Measurements from ENCODE around the gene IGSF3. TPM values are rescaled to one million over a fixed set of nuclear protein-coding genes. Genes with fewer than 3 reads are reported as not detected.
"Not testable (repeated sequence)": the region's sequence is repeated elsewhere in the genome, so short reads cannot be mapped to it uniquely, and the experiment has no call there.

IGSF3 gene
- total RNA-seq, 1 donor, result 13.8 TPM

GRCh38 chr1:116654351-116654750, 13.2 kb downstream of the IGSF3 start:
- H3K4me3 ChIP-seq (ENCODE audit: low read depth, low read length), result no peak overlapping the region
- TF ChIP-seq, protein P1, sequence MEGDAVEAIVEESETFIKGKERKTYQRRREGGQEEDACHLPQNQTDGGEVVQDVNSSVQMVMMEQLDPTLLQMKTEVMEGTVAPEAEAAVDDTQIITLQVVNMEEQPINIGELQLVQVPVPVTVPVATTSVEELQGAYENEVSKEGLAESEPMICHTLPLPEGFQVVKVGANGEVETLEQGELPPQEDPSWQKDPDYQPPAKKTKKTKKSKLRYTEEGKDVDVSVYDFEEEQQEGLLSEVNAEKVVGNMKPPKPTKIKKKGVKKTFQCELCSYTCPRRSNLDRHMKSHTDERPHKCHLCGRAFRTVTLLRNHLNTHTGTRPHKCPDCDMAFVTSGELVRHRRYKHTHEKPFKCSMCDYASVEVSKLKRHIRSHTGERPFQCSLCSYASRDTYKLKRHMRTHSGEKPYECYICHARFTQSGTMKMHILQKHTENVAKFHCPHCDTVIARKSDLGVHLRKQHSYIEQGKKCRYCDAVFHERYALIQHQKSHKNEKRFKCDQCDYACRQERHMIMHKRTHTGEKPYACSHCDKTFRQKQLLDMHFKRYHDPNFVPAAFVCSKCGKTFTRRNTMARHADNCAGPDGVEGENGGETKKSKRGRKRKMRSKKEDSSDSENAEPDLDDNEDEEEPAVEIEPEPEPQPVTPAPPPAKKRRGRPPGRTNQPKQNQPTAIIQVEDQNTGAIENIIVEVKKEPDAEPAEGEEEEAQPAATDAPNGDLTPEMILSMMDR (IDR thresholded peaks at IDR 0.05; ENCODE audit: insufficient read depth, low read depth, low read length), result no peak
- DNase-seq (ENCODE audit: low read depth), result no peak

DNA sequence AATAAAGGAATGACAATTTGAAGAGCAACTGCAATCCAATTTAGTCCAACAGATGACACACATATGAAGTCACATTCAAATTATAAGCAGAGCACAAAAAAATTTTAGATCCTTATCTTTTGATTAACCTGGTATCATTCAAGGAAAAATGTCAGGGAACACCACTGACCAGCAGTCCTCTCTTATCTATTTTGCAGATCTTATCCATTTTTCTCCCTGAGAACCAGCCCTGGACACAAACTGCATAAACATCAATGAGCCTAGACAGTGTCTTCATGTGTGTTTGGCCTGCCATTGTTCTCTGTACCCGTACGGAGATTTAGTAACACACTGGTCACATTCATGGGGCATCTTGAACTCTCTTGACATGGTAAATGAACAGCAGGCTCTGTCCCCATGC, 14.9 kb downstream of the IGSF3 start:
- H3K4me3 ChIP-seq (ENCODE audit: low read depth, low read length); DNase-seq (ENCODE audit: low read depth): not testable (repeated sequence)

DNA sequence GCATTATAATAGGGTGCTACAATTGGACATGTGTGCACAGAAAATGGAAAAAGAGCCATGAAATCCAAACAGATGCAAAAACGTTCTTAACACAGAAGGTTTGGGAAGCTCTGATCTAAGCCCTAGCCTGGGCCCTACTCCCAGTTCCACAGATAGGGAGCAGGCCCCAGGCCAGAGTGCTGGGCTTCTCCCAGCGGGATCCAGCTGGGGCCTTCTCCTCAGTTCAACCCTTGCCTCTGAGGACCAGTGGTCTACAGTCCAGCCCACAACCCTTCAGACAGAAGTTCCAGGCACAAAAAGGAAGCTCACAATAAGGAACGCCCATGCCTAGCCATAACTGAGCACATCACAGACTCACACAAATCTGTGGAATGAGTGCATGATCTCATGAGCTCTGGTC, 16.8 kb downstream of the IGSF3 start:
- H3K4me3 ChIP-seq (ENCODE audit: low read depth, low read length); DNase-seq (ENCODE audit: low read depth): not testable (repeated sequence)

DNA sequence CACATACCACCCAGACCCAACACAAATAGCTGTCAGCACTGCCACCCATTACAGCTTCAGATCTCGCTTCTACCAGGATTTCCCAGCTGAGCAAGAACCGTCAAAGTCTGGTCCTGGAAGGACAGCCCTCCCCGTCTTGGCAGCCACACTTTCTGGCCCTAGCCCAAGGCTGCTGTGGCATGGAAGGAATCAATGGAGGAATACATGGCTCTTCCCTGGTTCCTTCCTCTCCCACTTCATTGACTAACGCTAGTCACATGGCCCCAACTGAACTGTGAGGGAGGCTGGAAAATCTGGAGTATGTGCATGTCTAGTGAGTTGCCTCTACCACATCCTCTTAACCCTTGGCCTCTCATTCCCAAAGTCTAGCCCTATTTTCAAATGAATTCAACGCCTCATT, 18.5 kb downstream of the IGSF3 start:
- DNase-seq (ENCODE audit: low read depth), result peak; percentile 44
- H3K4me3 ChIP-seq (ENCODE audit: low read depth, low read length), result not testable (repeated sequence)

DNA sequence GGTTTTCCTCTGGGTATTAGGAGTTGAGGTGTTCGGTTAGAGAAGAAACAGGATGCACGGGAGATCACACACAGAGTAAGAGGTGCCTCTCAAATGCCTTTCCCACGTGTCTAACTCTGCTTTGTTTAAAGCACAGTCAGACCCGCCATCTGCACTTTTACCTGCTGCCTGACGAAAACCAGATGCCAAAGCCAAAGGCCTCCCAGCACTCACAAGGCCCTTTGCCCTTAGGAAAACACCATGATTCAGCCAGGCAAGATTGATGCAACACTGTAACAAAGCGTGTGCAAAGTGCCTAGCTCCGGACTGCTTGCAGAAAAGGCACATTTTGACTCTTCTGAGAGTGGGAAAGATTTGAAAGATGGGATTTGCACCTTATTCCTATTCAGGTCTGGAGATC, 19.2 kb downstream of the IGSF3 start:
- DNase-seq (ENCODE audit: low read depth), result peak; percentile 63
- not testable (repeated sequence) for H3K4me3 ChIP-seq (ENCODE audit: low read depth, low read length)

DNA sequence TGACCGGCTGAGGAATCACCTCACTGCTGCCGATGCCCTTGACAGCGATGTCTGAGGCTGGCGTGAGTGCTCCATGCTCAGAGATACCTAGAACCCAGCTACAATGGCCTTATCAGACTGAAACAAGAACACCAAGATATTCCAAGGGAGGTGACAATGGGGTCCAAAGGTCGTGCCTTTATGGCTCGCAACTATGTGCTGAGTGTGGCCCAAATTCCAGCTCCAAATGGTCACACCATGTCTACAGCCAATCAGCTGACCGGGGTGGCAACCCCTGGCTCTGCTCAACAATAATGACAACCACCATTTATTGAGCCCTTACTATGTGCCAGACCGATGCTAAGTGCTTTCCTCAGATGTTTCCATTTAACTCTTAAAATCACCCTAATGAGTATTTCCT, 20.3 kb downstream of the IGSF3 start:
- not testable (repeated sequence) for DNase-seq (ENCODE audit: low read depth); H3K4me3 ChIP-seq (ENCODE audit: low read depth, low read length)

- not testable (repeated sequence) for H3K4me3 ChIP-seq (ENCODE audit: low read depth, low read length)
- DNase-seq (ENCODE audit: low read depth), result peak; percentile 33
Measured at GRCh38 chr1:116646673-116647170, 20.8 kb downstream of the IGSF3 start.

GRCh38 chr1:116645802-116646672, 21.5 kb downstream of the IGSF3 start:
- not testable (repeated sequence) for DNase-seq (ENCODE audit: low read depth); H3K4me3 ChIP-seq (ENCODE audit: low read depth, low read length)

- not testable (repeated sequence) for H3K4me3 ChIP-seq (ENCODE audit: low read depth, low read length); DNase-seq (ENCODE audit: low read depth)
Measured at GRCh38 chr1:116644993-116645392, 22.5 kb downstream of the IGSF3 start.

DNA sequence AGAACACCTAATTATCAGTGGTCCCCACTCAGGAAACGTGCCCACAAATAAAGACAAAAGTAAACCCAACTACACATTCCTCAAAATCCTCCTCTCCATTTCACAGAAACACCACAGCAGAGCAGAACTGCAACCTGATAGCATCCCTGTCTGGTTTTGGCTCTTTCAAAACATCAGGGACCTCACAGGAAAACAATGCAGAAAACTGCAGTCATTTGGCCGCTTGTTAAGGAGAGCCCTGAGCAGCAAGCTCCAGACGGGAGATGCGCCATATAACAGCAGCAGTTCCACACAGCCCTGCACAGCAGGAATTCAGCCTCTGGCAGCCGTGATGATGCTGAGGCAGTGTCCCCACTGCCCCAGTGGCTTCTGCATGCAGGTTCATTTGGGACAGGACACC, 23.4 kb downstream of the IGSF3 start:
- not testable (repeated sequence) for H3K4me3 ChIP-seq (ENCODE audit: low read depth, low read length)
- peak; percentile 23 for DNase-seq (ENCODE audit: low read depth)

- H3K4me3 ChIP-seq (ENCODE audit: low read depth, low read length), result not testable (repeated sequence)
- DNase-seq (ENCODE audit: low read depth), result peak; percentile 51
Measured at GRCh38 chr1:116643281-116643751, 24.2 kb downstream of the IGSF3 start.

- not testable (repeated sequence) for DNase-seq (ENCODE audit: low read depth); H3K4me3 ChIP-seq (ENCODE audit: low read depth, low read length)
Measured at GRCh38 chr1:116642311-116643280, 24.9 kb downstream of the IGSF3 start.

GRCh38 chr1:116637583-116637982, 29.9 kb downstream of the IGSF3 start:
- not testable (repeated sequence) for DNase-seq (ENCODE audit: low read depth); H3K4me3 ChIP-seq (ENCODE audit: low read depth, low read length)

GRCh38 chr1:116636584-116636983, 30.9 kb downstream of the IGSF3 start:
- not testable (repeated sequence) for H3K4me3 ChIP-seq (ENCODE audit: low read depth, low read length); DNase-seq (ENCODE audit: low read depth)

DNA sequence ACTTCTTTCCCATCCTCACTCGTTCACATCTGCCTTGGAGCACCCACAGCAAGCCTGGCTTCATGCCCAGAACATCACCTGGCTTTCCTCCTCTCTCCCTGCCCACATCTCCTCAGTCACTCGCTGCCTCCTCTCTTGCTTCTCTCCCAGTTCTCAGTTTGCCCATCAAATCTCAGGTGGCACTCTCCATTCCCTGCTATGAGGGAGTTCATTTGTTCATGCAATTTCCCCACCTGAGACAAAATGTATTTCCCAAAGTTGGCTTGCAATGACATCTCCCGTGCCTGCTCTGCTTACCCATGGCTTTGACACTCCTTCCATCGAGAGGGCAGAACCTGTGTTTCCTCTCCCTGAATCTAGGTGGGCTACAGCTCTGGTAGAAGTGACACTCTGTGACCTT, 33.1 kb downstream of the IGSF3 start:
- DNase-seq (ENCODE audit: low read depth); H3K4me3 ChIP-seq (ENCODE audit: low read depth, low read length): not testable (repeated sequence)

DNA sequence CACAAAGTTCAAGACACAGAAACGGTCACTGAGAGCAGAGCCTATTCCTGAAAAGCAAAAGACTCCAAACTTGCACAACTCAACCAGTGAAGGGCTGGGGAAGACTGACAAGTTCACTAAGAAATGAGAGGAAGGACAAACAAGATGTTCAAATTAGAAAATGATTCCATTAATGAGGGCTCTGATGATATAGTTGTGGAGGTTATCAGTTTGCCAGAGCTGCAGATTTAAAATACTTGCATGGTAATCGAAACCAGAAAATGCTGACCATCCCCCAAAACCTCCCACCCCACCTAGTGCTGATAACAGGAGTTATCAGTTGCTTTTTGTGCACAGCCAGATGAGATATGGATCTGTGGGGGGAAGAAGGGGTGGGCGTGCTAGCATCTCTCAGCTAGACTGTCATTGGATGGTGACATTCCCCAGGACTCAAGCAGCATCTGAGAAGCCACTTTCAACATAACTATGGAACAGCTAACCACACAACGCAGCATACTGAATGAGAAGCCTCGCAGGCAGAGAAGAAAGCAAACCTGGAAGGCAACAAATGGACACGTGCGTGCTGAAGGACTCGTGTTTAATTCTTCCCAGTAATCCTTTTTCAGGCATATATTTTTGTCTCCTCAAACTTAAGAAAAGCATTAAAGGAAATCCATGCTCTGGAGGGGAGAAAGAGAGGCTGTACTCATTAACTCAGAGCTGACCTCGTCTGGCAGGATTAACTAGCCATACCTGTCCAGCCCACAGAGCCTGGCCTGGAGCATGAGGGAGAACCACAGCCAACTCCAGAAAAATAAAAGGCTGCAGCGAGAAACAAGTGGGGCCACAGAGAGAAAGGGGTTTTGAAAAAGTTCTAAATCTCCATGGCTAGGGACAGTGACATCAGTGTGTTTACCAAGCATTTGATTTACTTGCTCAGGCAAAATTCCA, 35.3 kb downstream of the IGSF3 start:
- not testable (repeated sequence) for H3K4me3 ChIP-seq (ENCODE audit: low read depth, low read length); DNase-seq (ENCODE audit: low read depth)

DNA sequence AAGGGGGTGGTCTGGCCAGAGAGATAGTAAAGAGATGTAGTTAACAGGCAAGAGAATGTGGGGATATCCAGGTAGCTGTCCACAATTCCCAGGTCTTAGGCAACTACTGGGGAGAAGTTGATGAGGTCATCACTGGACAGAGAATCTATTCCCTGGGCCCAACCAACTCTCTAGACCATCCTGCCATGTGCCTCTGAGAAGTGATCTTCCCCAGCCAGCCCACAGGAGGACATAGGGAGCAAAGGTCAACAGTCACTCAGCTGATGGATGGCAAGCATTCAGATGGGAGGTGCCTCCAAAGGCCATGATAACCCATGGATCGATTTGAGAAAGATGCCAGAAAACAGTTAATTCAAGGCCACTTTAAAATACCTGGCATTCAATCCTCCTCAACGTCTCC, 36.0 kb downstream of the IGSF3 start:
- not testable (repeated sequence) for H3K4me3 ChIP-seq (ENCODE audit: low read depth, low read length); DNase-seq (ENCODE audit: low read depth)

Data from fibroblast of villous mesenchyme (primary cell).